CD4-positive, alpha-beta T cell treated with Interferon alpha-2 for 1 hour (primary cell): Measurements from ENCODE around the gene THRB.
A peak's percentile ranks its signal among the peaks of the same experiment; 100 is the strongest.

Source experiments
- DNase-seq, 2 donors: peaks; one replicate each; pipeline ENCODE4 v3.0.0-alpha.2; 2020 to 2022

THRB gene

DNA sequence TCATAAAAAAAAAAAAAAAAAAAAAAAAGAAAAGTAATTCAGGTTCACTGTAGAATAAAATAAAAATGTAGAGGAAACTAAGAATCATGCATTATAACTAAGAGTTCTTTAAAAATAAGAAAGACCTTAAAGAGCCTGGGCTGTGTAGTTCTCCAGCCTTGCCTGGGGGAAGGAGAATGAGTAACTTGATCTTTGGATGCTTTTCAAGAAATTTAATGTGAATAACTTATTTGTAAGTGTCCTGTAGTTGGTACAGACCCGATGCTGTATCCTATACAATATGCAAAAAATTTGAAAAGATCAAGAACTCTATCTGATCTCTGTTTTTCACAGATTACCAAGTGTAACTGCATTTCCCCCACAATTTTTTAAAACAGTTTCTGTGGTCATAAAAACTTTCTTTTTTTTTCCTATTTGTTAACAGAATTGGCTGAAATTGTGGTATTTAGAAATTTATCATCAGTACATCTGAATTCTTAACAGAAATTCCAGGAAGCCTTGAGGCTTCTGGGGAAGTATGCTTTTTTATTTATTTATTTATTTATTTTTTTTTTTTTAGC lies 195.3 kb downstream of the THRB start:
- no peak for DNase-seq

DNA sequence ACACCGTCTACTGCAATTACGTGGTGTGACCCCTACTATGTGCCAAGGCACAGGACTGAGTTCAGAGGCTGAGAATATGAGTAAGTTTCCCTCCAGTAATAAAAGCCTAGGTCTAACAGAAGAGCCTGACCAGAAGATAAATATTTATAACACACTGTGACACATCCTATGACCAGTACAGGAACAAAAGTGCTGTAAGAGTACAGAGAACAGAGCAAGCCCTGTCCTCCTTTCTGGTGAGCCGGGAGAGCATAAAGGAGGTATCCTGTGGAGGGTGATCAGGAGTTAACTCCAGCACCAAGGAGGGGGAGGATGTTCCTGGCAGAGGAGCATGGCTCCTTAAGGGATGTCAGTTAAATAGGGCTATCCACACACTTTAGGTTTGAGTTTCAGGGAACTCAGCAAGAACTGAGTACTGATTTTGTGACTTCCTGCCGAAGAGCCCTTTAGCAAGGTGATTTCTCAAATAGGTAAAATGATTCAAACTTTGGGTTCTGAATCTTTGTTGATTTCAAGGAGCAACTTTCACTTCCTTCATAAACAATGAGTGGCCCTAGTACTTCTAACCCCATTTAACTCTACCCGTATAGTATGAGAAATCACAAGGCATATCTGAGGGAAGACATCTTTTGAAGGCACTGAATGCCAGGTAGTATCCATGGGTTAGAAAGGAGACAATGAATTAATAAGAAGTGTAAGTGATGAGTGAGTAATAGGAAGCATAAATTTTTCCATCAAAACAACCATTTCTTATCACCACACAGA lies 198.0 kb downstream of the THRB start:
- DNase-seq, result no peak

- no peak for DNase-seq
These were observed 200.5 kb downstream of the THRB start for GRCh38 chr3:24294150-24294549.

DNA sequence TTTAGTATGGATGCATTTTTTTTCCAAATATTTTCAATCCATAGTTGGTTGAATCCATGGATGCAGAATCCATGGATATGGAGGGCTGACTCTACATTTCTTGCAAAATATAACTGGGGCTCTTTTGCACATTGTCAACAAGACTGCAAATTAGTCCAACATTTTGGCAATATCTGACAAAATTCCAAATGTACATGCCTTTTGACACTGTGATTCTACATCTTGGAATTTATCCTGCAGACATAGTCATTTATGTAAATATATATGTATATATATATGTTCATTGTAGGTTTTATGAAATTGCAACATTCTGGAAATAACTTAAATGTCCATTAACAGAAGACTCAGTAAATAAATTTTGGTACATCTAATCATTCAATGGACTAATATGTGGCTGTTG lies 203.0 kb downstream of the THRB start:
- DNase-seq, result no peak

DNA sequence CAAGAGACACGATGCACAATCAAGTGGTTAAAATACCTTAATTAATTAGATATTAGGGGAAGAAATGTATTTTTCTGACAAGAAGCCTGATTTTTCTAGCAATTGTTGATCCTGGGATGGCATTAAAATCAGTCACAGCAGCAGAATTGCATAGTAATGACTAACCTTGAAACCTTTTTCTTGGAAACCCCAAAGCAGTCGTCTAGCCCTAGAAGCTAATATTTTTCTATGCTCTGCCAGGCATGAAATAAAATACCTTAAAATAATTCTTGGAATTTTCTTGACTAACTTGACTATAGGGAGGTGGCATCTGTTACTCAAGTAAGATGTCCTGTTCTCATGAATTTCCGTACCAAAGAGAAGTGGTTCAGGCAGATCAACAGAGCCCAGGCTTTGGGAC lies 204.1 kb downstream of the THRB start:
- DNase-seq, result no peak

DNA sequence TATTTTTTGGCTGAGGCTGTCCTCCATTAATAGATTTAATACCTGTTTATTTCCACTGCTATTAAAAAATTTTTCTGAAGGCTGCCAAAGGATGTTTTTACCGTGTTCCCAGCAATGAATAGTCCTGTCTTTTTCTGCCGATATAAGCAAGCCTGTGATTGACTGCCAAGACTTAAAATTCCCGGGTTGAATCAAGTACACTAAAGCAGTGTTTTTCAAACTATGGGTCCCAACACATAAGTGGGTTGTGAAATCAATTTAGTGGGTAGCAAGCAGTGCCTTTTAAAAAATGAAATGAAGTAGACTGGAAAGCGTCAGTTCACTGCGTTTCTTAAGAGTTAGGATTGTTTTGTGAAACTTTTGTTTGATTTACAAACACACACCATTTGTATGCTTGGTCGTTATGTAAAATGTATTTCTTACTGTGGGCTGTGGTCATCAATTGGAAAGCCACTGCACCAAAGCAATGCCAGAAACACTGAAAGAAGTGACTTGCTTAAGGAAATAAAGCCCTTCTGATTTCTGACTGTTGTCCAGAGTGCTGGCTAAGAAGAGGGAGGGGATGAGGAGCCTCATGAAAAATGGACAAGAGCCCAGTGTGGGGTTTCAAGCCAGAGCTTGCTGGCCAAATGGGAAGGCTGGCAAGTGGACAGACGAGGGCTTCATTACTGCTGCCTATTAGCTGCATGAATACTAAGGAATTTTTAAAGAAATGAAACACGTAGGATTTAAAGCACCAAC lies 206.0 kb downstream of the THRB start:
- no peak for DNase-seq

- no peak for DNase-seq
These were observed 206.7 kb downstream of the THRB start for GRCh38 chr3:24287755-24288450.

DNA sequence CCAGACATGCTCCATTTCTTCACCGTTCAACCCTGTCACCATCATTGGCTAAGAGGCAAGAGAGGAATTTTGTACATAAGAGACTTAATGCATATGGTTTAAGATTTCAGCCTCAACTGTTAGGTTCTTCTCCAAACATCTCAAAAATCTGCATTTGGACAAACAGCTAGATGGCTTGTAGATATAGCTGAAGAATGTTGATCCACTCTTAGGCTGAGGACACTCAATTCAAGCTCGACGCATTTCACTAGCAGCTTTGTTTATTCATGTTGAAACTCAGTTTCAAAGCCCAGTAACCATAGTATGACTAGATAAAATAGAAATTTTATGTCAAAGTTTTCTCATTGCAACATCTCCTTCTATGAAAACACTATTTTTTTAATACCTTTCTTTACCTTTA lies 208.2 kb downstream of the THRB start:
- DNase-seq, result no peak

DNA sequence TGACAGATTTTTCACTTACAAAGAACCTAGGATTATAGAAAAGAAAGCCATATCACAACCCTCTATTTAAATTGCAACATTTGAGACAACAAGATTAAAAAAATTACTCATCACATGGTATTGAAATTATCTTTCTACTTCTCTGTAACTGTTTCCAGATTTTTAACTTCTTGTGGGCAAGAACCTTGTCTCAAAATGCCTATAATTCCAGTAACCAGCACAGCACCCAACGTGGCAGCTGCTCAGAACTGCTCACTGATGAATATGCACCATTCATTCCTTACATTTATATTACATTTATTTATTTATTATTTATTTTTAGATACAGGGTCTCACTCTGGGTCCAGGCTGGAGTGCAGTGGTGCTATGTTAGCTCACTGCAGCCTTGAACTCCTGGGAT lies 216.1 kb downstream of the THRB start:
- no peak for DNase-seq

DNA sequence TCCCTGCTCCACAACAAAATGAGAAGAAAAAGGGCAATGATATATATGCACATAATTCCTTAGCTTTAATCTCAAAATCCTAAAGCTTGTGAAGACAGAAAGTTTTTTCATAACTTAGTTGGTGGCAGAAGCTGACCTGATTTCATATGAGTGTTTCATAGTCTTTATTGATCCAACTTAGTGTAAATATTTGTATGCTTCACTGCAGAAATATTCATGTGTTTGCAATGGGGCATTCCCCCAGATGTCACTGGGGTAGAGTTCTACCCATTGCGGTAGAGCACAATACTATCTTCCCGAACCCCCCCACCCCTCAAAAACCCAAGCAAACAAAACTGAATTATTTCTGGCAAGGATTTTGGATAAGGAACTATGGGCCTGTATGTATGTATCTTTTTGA lies 221.2 kb downstream of the THRB start:
- DNase-seq, result no peak

- no peak for DNase-seq
These were observed 221.8 kb downstream of the THRB start for GRCh38 chr3:24272875-24273274.

DNA sequence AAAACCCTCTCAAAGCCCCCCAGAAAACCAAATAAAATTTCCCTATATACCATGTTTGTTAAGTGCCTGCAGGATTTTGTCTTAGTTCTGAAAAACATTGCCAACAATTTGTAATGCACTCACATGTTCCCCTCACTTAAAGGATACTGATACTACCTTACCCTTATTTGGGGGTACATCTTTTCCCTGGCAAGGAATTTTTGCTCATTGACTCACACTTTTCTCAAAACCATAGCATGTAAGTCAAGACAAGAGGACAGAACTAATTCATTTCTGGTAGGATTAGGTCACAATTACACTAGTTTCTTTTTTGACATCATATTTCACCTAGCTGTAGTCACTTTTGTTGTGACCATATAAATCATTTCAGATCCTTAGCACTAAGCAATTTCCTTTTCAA lies 222.2 kb downstream of the THRB start:
- no peak for DNase-seq

DNA sequence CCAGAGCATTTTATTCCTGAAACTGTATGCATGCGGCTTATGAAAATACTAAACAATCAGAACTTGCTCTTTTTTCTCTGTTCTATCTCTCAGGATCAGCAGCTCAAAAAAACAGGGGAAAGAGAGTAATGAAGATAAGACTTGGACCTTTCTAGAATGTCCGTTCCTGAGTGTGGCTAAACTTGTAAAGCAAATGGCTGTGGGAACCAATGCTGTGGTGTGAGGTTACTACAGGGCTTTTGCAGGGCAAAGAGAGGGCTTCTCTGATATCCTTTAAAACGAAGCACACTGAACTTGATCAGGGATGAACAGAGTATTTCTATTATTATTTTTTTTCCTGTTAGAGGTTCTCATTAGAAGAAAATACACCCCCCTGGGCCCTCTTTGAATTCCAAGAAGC lies 223.4 kb downstream of the THRB start:
- no peak for DNase-seq

DNA sequence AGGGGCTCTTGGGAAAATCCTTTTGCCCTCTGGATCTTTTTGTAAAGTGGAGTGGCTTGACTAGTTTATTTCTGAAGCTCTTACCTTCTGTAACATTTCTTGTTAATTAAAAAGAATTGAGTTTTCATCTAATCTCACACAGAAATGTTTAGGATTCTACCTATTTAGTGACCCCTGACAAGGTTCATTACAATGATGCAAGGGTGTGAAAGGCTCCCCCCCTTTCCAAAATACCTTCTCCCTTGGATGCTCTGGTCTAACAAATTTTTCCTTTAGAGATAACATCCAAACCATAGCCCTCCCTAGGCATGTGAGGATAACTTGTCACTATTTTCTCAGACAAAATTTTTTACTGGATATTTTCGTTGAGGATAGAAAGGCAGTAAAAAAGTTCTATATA lies 223.9 kb downstream of the THRB start:
- DNase-seq, result no peak

DNA sequence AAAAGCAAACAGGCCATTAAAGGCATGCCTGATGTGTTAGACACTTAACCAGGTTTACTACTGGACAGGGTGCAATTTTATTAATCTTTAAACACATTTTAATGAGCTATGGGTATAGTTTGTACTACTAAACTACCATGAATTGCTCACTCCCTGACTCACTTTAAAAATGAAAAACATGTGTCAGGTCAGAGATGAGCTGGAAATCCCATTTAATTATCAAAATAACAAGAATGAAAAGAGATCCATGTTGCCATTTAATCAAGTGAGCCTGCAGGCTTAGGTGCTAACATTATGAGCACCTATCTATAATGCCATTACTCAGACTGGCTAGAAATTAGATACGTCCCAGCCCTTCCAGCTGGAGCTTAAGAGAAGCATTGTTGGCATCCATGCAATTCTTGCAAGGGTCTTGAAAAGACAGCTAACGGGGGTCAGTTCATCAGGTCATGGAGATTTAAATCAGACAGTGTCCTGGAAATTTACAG lies 224.4 kb downstream of the THRB start:
- DNase-seq, result no peak

DNA sequence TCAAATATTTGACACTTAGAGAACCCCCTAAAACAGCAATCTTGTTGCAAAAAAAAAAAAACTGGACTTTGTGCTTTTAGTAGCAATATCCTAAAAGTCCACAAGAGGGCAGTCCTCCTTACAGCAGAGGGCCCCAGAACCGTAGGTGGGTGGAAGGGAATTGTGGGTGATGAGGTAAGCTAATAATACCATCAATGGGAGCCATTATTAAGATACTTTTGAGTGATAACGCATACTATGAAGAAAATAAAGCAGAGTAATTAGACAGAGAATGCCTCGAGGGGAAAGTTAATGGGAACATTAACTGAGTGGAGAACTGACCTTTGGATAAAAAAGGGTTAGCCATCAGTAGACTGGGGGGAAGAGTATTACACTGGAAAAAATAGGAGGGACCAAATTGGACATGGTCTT lies 229.9 kb downstream of the THRB start:
- peak in 1 of 2 donors; percentile 4 for DNase-seq

- no peak for DNase-seq
These were observed 230.6 kb downstream of the THRB start for GRCh38 chr3:24264011-24264410.

GRCh38 chr3:24263069-24263668 lies 231.5 kb downstream of the THRB start:
- DNase-seq, result no peak

DNA sequence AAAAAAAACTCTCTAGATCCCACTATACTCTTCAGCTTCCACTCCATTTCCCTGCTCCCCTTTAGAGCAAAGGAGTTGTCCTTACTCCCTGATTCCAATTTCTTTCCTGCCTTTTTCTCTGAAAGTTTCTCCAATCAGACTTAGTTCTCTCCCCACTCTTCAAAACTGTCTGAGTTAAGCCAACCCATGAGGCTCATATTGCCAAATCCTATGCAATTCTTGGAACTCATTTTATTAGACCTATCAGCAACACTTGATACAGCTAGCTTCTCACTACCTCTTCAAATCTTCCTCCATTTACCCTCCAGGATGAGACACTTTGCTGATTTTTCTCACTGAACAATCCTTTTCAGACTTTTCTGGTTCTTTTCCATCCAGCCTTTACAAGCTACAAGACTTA lies 233.1 kb downstream of the THRB start:
- no peak for DNase-seq

DNA sequence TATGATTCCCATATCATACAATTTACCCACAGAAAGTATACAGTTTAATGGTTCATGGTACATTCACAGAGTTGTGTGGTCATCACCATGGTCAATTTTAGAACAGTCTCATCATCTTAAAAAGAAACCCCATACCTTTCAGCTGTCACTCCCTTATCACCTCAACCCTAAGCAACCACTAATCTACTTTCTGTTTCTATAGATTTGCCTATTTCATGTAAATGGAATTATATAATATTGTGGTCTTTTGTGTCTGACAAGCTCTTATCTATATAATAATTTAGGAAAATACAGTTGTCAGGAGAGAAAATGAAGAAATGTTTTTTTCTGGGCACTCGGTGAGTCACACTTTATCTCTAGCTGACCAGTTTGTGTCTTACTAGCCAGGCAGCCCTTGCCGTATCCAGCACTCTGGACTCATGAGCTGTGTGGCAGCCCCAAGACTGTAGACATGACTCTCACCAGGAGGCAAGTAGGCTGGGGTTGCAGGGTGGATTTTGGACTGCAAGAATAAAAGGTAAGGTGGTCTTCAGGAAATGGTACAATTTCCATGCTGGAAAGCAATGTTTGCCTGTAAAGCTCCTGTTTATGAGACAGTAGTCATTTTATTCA lies 234.6 kb downstream of the THRB start:
- no peak for DNase-seq

- DNase-seq, result no peak
These were observed 235.7 kb downstream of the THRB start for GRCh38 chr3:24258727-24259600.

- DNase-seq, result no peak
These were observed 236.4 kb downstream of the THRB start for GRCh38 chr3:24258260-24258659.
